Activated T-cell treated with anti-CD3 and anti-CD28 coated beads for 48 hours (primary cell): ENCODE measurements around the gene LSM6.

Experiments
- DNase-seq: peaks from one replicate; pipeline ENCODE4 v3.0.0-alpha.2; 2020; ENCODE audit warnings: low read depth

LSM6 gene

GRCh38 chr4:146186041-146186440 is 10.5 kb downstream of the LSM6 start:
- no peak for DNase-seq

GRCh38 chr4:146186596-146186995 is 11.1 kb downstream of the LSM6 start:
- DNase-seq, result no peak

DNA sequence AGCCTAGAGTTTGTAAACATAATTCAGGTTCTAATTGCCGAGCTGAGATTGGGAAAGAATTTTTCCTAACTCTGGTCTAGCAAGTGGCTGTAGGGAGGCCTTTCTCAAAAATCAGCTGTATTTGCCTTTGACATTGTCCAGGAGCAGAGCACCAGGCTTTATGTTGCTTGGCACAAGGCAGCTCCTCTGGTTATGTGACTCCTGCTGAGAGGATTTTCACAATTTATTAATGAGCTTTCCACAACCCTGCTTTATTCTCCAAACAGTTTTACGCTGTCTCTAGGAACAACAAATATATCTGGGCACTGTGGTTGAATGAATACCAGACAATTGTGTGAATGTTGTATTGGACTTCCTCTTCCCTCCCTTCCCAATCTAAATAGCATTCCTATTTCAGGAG is 14.9 kb downstream of the LSM6 start:
- no peak for DNase-seq

GRCh38 chr4:146191766-146192458 is 16.4 kb downstream of the LSM6 start:
- DNase-seq, result no peak

DNA sequence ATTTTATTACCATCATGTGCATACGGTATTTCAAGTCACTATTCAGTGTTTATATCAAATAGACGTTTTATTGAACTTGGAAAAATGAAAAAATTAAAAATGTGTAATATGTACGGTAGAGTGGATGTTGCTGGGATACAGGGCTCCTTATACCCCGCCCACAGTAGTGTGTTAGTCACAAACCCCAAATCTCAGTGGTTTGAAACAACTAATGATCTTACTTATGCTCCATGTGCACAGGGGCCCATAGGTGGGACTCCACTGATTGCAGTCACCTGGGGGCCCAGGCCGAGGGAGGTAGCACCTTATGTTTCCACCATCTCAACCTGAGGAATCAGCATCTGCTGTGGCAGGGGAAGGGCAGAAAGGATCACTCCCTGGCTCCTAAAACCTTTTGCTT is 18.1 kb downstream of the LSM6 start:
- DNase-seq, result no peak

DNA sequence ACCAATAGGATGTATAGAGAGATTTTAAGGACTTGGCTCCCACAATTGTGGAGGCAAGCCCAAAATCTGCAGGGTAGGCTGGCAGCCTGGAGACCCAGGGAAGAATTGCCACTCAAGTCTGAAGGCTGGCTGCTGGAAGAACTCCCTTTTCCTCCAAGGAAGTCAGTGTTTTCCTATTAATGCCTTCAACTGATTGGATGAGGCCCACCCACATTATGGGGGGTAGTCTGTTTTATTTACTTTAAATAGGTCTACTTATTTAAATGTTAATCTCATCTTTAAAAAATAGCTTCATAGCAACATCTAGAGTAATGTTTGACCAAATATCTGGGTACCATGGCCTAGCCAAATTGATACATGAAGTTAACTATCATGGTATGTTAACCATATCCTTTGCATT is 18.7 kb downstream of the LSM6 start:
- no peak for DNase-seq

DNA sequence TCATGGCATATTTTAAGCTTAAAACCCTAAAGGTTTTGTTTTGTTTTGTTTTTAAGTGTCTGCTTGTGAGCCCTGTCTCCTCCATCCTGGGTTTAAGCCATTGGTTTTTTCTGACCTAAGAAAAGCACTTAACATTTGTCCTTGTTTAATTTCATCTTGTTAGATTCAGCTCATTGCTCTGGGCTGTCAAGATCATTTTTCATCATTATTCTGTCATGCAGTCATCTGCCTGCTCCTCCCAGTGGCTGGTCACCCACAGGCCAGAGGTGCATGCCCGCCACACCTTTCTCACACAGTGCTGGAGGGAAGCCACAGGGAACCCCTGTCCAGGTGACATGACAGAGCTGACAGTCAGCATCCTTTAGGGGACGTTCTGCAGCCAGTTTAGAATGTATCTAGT is 27.1 kb downstream of the LSM6 start:
- no peak for DNase-seq

DNA sequence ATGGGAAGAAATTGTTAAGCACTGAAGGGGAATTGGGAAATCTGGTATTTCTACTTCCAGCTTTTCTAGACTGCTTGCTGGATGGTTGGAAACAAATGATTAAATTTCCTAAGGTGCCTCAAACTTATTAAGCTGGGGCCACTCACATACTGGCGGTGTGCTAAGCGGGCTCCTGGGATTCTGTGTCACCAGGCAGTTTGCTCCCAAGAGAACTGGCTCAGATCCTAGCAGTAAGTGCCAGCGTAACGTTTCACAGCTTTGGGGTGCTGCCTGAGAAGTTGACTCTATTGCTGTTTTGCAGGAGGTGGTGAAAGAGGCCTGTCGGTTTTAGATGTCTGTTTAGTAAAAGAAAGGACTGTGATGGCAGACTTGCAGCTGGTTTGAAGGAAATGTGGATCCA is 31.9 kb downstream of the LSM6 start:
- DNase-seq, result no peak

GRCh38 chr4:146210890-146211289 is 35.4 kb downstream of the LSM6 start:
- no peak for DNase-seq

GRCh38 chr4:146211440-146211839 is 35.9 kb downstream of the LSM6 start:
- DNase-seq, result no peak

DNA sequence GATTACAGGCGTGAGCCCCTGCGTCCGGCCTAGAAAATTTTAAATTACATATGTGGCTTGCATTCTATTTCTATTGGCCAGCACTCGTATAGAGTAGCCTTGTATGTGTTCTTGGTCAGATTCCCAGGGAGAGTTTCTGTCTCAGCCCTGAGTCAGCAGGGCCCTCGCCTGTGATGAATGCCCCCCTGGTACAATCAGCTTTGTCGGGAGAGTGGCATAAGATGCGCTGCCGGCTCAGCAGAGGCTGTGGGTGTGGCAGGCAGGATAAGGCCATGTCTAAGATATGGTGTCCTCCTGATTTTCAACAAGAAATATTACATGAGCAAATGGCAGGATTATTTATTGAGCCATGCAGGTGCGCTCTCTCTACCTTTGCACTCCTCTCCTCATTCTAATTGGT is 37.3 kb downstream of the LSM6 start:
- no peak for DNase-seq

DNA sequence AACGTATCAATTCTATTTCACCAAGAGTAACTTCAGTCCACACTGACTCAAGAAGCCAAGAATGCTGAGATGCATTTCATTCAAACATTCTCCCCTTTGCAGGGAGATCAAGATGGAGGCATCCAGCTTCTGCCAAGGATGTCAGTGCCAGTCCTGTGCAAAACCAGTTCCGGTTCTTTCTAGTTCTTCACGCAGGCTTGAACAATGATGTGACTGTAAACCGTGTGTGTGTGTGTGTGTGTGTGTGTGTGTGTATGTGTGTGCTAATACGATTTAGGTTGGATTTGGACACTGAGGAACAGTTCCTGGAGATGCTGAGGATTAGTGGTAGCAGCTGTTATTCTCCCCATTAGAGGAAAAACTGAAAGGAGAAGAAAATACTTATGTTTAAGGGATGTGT is 38.7 kb downstream of the LSM6 start, which contains the start of gene REELD1:
REELD1 (plus strand) TSS at position 301 of the 400 bp plus-strand sequence. CDS start 2,415 bp downstream, outside the sequence.
- no peak for DNase-seq

GRCh38 chr4:146222313-146222712 is 46.8 kb downstream of the LSM6 start:
- DNase-seq, result no peak

GRCh38 chr4:146224326-146224966 is 48.9 kb downstream of the LSM6 start:
- DNase-seq, result no peak

- no peak for DNase-seq
Measured at GRCh38 chr4:146229406-146229805, 53.9 kb downstream of the LSM6 start.

DNA sequence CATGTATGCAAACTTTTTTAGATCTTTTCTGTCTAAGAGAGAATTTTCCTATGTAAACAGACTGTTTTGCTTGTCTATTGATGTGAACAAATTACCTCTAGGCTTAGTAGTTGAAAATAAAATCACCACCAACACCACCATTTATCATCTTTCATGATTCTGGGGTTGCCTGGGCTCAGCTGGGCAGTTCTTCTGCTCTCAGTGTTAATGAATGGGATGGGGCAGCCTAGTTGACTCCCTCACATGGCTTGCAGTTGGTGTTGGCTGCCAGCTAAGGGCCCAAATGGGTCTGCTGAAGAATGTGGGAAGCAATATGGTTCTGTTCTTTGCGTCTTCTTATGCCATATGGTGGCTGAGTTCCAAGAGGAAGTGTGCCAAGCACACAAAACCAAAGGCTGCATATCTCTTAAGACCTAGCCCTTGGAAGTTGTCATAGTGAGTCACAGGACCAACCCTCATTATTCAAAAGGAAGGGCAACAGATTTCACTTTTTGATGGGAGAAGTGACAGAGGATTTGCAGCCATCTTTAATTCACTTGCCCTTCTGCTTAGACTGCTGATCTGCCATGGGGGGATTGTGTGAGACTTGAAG is 56.7 kb downstream of the LSM6 start:
- no peak for DNase-seq

DNA sequence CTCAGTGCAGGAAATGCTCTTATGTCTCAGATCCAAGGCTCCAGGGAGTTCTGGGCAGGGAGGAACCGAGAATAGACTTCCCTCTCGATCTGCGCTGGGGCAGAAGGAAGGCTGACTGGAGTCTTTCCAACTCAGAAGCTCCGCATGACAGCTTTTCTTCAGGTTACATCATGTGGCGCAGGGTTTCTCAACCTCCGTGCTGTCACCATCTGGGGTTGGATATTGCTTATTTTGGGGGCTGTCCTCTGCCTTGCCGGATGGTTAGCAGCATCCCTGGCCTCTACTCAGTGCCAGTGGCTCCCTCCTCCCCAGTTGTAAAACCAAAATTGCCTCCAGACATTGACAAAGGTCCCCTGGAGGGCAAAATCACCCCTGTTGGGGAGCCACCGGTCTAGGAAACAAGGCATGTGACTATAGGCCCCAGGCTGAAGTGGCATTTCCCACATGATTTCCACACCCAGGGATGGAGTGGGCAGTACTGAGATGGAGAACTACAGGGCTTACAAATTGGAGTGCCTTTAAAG is 60.2 kb downstream of the LSM6 start:
- DNase-seq, result no peak

DNA sequence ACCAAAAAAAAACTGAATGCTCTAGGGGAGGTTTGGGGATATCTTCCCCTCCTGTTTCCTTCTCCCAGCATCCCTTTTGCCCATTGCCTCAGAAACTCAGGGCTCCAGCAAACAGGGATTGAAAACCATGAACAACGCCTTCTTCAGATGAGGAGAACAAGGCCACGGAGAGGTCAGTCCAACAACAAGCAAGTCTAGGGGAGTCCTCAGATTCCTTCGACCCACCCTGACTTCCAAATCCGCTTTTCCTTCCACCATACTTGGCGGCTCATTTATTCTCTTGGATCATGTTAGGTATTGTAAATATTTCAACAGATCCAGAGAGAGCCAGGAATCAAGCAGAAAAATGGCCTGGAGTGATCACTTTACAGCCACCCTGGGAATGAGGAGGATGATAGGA is 60.7 kb downstream of the LSM6 start:
- DNase-seq, result no peak

GRCh38 chr4:146237092-146237491 is 61.6 kb downstream of the LSM6 start:
- DNase-seq, result no peak

DNA sequence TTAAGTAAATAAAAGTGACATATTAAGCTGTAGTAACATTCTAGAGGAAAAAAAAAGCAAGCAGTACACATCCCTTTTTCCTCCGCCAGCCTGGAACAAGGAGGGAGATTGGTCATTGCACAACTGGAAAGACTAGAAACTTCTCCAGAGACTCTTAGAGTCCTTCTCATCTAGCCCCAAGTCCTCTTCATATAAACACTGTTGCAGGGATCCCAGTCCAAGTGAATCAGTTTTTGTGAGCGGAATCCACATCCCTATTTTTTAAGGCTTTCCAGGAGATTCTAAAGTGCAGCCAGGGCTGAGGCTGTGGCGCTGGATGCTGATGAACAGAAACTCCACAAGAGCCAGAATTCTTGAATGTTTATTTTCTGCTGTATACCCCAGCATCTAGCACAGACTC is 62.6 kb downstream of the LSM6 start:
- no peak for DNase-seq
